Measurements from ENCODE around the gene CAPZB.
"Not testable (repeated sequence)": the region's sequence is repeated elsewhere in the genome, so short reads cannot be mapped to it uniquely, and the experiment has no call there.

CAPZB gene

DNA sequence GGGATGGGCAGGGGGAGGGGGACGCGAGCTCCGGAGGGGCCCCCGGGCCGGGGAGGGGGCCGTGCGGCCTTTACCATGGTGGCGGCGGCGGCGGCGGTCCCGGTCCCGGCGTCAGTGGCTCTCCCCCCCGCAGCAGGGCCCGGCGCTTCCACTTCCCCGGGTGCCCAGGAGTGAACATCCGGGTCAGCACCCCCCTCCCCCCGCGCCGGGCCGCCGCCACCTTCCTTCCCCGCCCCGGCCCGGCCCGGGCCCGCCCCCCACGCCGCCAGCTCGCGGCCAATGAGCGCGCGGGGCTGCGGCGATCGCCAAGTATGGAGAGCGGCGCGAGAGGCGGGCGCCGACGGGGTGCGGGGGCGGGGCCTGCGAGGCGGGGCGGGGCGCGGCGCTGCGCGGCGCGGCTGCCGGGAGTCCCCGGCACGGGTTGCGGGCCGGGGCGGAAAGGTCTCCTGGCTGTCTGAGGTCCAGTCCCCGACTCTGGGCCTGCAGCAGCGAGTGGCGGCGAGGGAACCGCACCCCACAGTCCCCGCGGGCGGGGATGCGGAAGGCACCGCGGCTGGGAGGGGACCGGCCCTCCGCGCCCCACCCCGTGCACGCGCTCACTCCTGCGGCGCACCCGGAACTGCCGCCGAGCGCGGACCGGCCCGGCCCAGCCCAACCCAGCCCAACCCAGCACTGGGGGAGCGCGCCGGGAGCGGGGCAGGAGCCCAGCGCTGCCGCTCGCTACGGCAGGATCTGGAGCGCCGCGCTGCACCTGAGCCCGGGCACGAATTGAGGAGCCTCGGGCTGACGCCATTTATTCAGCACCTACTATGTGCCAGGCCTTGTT lies at the start of gene CAPZB:
Gene CAPZB (minus strand): TSS at position 178 of the 826 bp plus-strand sequence. CDS start 101 bp downstream, at position 77.
- H3K36me3 ChIP-seq (ENCODE audit: control insufficient read depth in 1 of 2, insufficient read depth in 2 of 2, low read length in 2 of 2): no peaks in the 10 kb centered on the region
- H3K4me3 ChIP-seq (ENCODE audit: low read depth in 1 of 2, low read length in 2 of 2): peak within 1 kb of the TSS; percentile 90 to 92
- no peaks in the 10 kb centered on the region for H3K27me3 ChIP-seq (ENCODE audit: low read depth, low read length)
- peaks cover 25 to 52% of the 10 kb centered on the region in 2 donors for H3K4me1 ChIP-seq (ENCODE audit: control insufficient read depth in 1 of 2, insufficient read depth in 2 of 2, low read length in 2 of 2)
- H3K27ac ChIP-seq (ENCODE audit: low read length): peak within 1 kb of the TSS; percentile 98
- no peaks in the 10 kb centered on the region for H3K9me3 ChIP-seq (ENCODE audit: control insufficient read depth in 1 of 2, low read length in 2 of 2)

GRCh38 chr1:19534281-19534680 lies 48.9 kb upstream of the CAPZB start:
- Histone ChIP-seq H3K4me3 (ENCODE audit: low read depth in 1 of 2, low read length in 2 of 2) (no peak overlapping the region), H3K4me1 (ENCODE audit: control insufficient read depth in 1 of 2, insufficient read depth in 2 of 2, low read length in 2 of 2) (peaks cover 0 to 5% of the 10 kb centered on the region in 2 donors), H3K9me3 (ENCODE audit: control insufficient read depth in 1 of 2, low read length in 2 of 2) (peaks cover 0 to 8% of the 10 kb centered on the region in 2 donors), H3K36me3 (ENCODE audit: control insufficient read depth in 1 of 2, insufficient read depth in 2 of 2, low read length in 2 of 2) (no peaks in the 10 kb centered on the region), H3K27me3 (ENCODE audit: low read depth, low read length) (no peaks in the 10 kb centered on the region), H3K27ac (ENCODE audit: low read length) (no peak overlapping the region)

DNA sequence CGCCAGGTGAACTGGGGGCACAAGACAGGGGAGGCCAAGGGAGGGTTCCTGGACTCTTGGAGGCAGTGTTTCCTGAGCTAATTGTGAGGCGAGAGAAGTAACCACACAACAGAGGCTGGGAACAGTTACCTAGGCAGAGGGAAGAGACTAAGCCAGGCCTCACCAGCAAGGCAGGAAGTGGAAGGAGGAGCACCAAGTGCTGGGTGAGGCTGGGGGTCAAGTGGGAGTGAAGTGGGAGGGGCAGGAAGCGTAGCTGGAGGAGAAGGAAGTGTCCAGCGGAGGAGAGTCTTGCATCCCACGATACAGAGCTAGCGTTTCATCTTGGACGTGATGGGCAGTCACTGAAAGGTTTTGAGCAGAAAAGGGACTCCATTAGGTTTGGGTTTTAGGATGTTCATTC lies 48.3 kb upstream of the CAPZB start:
- Histone ChIP-seq H3K27me3 (ENCODE audit: low read depth, low read length) (no peaks in the 10 kb centered on the region), H3K9me3 (ENCODE audit: control insufficient read depth in 1 of 2, low read length in 2 of 2) (peaks cover 0 to 8% of the 10 kb centered on the region in 2 donors), H3K36me3 (ENCODE audit: control insufficient read depth in 1 of 2, insufficient read depth in 2 of 2, low read length in 2 of 2) (no peaks in the 10 kb centered on the region), H3K27ac (ENCODE audit: low read length) (no peak overlapping the region), H3K4me1 (ENCODE audit: control insufficient read depth in 1 of 2, insufficient read depth in 2 of 2, low read length in 2 of 2) (peaks cover 0 to 5% of the 10 kb centered on the region in 2 donors), H3K4me3 (ENCODE audit: low read depth in 1 of 2, low read length in 2 of 2) (no peak overlapping the region)

DNA sequence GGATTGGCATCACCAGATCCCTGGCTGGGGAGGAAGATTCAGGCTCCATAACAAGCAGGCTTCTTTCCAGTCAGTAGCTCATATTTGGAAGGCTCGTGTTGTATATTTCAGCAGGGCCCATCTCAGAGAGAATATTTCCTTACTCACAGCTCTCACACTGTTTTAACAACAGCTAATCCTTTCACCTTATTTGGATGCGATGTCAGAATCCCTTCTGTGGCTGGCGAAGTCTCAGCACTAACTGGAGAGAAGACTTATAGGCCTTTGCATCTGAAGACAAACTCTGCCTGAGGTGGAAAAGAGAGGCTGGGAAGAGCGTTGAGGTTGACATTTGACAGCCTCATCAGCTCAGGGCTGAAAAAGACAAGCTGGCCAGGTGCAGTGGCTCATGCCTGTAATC lies 47.2 kb upstream of the CAPZB start:
- no peaks in the 10 kb centered on the region for H3K36me3 ChIP-seq (ENCODE audit: control insufficient read depth in 1 of 2, insufficient read depth in 2 of 2, low read length in 2 of 2)
- peaks cover 0 to 5% of the 10 kb centered on the region in 2 donors for H3K4me1 ChIP-seq (ENCODE audit: control insufficient read depth in 1 of 2, insufficient read depth in 2 of 2, low read length in 2 of 2)
- peaks cover 0 to 8% of the 10 kb centered on the region in 2 donors for H3K9me3 ChIP-seq (ENCODE audit: control insufficient read depth in 1 of 2, low read length in 2 of 2)
- no peaks in the 10 kb centered on the region for H3K27me3 ChIP-seq (ENCODE audit: low read depth, low read length)
- peak overlapping the region; percentile 24 for H3K27ac ChIP-seq (ENCODE audit: low read length)
- H3K4me3 ChIP-seq (ENCODE audit: low read depth in 1 of 2, low read length in 2 of 2): no peak overlapping the region

GRCh38 chr1:19529664-19530063 lies 44.3 kb upstream of the CAPZB start:
- peaks cover 0 to 5% of the 10 kb centered on the region in 2 donors for H3K4me1 ChIP-seq (ENCODE audit: control insufficient read depth in 1 of 2, insufficient read depth in 2 of 2, low read length in 2 of 2)
- H3K27me3 ChIP-seq (ENCODE audit: low read depth, low read length): no peaks in the 10 kb centered on the region
- no peak overlapping the region for H3K27ac ChIP-seq (ENCODE audit: low read length)
- no peaks in the 10 kb centered on the region for H3K36me3 ChIP-seq (ENCODE audit: control insufficient read depth in 1 of 2, insufficient read depth in 2 of 2, low read length in 2 of 2)
- H3K9me3 ChIP-seq (ENCODE audit: control insufficient read depth in 1 of 2, low read length in 2 of 2): peaks cover 0 to 5% of the 10 kb centered on the region in 2 donors
- H3K4me3 ChIP-seq (ENCODE audit: low read depth in 1 of 2, low read length in 2 of 2): no peak overlapping the region

DNA sequence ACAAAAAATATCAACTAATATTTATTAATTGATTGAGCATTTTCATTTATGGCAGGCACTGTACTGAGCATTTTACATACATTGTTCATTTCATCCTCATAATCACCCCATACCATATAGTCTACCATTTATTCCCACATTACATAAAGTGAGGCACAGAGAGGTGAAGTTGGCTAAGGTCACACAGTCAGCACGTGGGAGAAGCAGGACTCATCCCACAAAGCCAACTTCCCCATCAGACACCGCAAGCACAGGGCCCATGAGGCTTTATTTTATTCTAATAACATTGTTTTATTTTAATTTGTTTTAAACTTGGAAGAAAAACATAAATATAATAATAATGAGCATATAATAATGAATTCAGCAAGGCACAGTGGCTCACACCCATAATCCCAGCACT lies 43.1 kb upstream of the CAPZB start:
- Histone ChIP-seq H3K36me3 (ENCODE audit: control insufficient read depth in 1 of 2, insufficient read depth in 2 of 2, low read length in 2 of 2) (no peaks in the 10 kb centered on the region), H3K4me1 (ENCODE audit: control insufficient read depth in 1 of 2, insufficient read depth in 2 of 2, low read length in 2 of 2) (peaks cover 0 to 5% of the 10 kb centered on the region in 2 donors), H3K4me3 (ENCODE audit: low read depth in 1 of 2, low read length in 2 of 2) (no peak overlapping the region), H3K27me3 (ENCODE audit: low read depth, low read length) (no peaks in the 10 kb centered on the region), H3K27ac (ENCODE audit: low read length) (no peak overlapping the region), H3K9me3 (ENCODE audit: control insufficient read depth in 1 of 2, low read length in 2 of 2) (peaks cover 0 to 5% of the 10 kb centered on the region in 2 donors)

- no peak overlapping the region for H3K4me3 ChIP-seq (ENCODE audit: low read depth in 1 of 2, low read length in 2 of 2)
- H3K27ac ChIP-seq (ENCODE audit: low read length): no peak overlapping the region
- peaks cover 0 to 5% of the 10 kb centered on the region in 2 donors for H3K4me1 ChIP-seq (ENCODE audit: control insufficient read depth in 1 of 2, insufficient read depth in 2 of 2, low read length in 2 of 2)
- no peaks in the 10 kb centered on the region for H3K9me3 ChIP-seq (ENCODE audit: control insufficient read depth in 1 of 2, low read length in 2 of 2)
- H3K27me3 ChIP-seq (ENCODE audit: low read depth, low read length): no peaks in the 10 kb centered on the region
- no peaks in the 10 kb centered on the region for H3K36me3 ChIP-seq (ENCODE audit: control insufficient read depth in 1 of 2, insufficient read depth in 2 of 2, low read length in 2 of 2)
Measured at GRCh38 chr1:19525607-19526545, 40.5 kb upstream of the CAPZB start.

GRCh38 chr1:19524791-19525190 lies 39.5 kb upstream of the CAPZB start:
- Histone ChIP-seq H3K27me3 (ENCODE audit: low read depth, low read length) (no peaks in the 10 kb centered on the region), H3K9me3 (ENCODE audit: control insufficient read depth in 1 of 2, low read length in 2 of 2) (no peaks in the 10 kb centered on the region), H3K36me3 (ENCODE audit: control insufficient read depth in 1 of 2, insufficient read depth in 2 of 2, low read length in 2 of 2) (no peaks in the 10 kb centered on the region), H3K4me3 (ENCODE audit: low read depth in 1 of 2, low read length in 2 of 2) (no peak overlapping the region), H3K27ac (ENCODE audit: low read length) (no peak overlapping the region), H3K4me1 (ENCODE audit: control insufficient read depth in 1 of 2, insufficient read depth in 2 of 2, low read length in 2 of 2) (peaks cover 0 to under 1% of the 10 kb centered on the region in 2 donors)

DNA sequence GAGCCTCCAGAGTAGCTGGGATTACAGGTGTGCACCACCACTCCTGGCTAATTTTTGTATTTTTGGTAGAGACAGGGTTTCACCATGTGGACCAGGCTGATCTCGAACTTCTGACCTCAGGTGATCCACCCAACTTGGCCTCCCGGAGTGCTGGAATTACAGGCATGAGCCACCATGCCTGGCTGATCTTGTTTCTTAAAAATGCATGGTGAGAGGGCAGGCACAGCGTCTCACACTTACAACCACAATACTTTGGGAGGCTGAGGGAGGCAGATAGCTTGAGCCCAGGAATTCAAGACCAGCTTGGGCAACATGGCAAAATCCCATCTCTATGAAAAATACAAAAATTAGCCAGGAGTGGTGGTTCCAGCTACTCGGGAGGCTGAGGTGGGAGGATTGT lies 37.2 kb upstream of the CAPZB start:
- not testable (repeated sequence) for H3K9me3 ChIP-seq (ENCODE audit: control insufficient read depth in 1 of 2, low read length in 2 of 2); H3K27me3 ChIP-seq (ENCODE audit: low read depth, low read length); H3K27ac ChIP-seq (ENCODE audit: low read length); H3K4me3 ChIP-seq (ENCODE audit: low read depth in 1 of 2, low read length in 2 of 2); H3K4me1 ChIP-seq (ENCODE audit: control insufficient read depth in 1 of 2, insufficient read depth in 2 of 2, low read length in 2 of 2); H3K36me3 ChIP-seq (ENCODE audit: control insufficient read depth in 1 of 2, insufficient read depth in 2 of 2, low read length in 2 of 2)

GRCh38 chr1:19521411-19521810 lies 36.1 kb upstream of the CAPZB start:
- H3K27me3 ChIP-seq (ENCODE audit: low read depth, low read length): no peaks in the 10 kb centered on the region
- no peaks in the 10 kb centered on the region for H3K36me3 ChIP-seq (ENCODE audit: control insufficient read depth in 1 of 2, insufficient read depth in 2 of 2, low read length in 2 of 2)
- H3K4me1 ChIP-seq (ENCODE audit: control insufficient read depth in 1 of 2, insufficient read depth in 2 of 2, low read length in 2 of 2): no peaks in the 10 kb centered on the region
- H3K4me3 ChIP-seq (ENCODE audit: low read depth in 1 of 2, low read length in 2 of 2): no peak overlapping the region
- H3K27ac ChIP-seq (ENCODE audit: low read length): no peak overlapping the region
- H3K9me3 ChIP-seq (ENCODE audit: control insufficient read depth in 1 of 2, low read length in 2 of 2): no peaks in the 10 kb centered on the region

- no peaks in the 10 kb centered on the region for H3K27me3 ChIP-seq (ENCODE audit: low read depth, low read length)
- H3K27ac ChIP-seq (ENCODE audit: low read length): no peak overlapping the region
- no peak overlapping the region for H3K4me3 ChIP-seq (ENCODE audit: low read depth in 1 of 2, low read length in 2 of 2)
- H3K4me1 ChIP-seq (ENCODE audit: control insufficient read depth in 1 of 2, insufficient read depth in 2 of 2, low read length in 2 of 2): peaks cover 0 to 6% of the 10 kb centered on the region in 2 donors
- no peaks in the 10 kb centered on the region for H3K9me3 ChIP-seq (ENCODE audit: control insufficient read depth in 1 of 2, low read length in 2 of 2)
- no peaks in the 10 kb centered on the region for H3K36me3 ChIP-seq (ENCODE audit: control insufficient read depth in 1 of 2, insufficient read depth in 2 of 2, low read length in 2 of 2)
Measured at GRCh38 chr1:19517017-19517416, 31.7 kb upstream of the CAPZB start.

All from muscle layer of duodenum (tissue), 2 donors.